Kidney epithelial cell (primary cell): ENCODE data around the gene PCYT1A. TPM values are rescaled to one million over a fixed set of nuclear protein-coding genes. Genes with fewer than 3 reads are reported as not detected.
"Not testable (repeated sequence)": the region's sequence is repeated elsewhere in the genome, so short reads cannot be mapped to it uniquely, and the experiment has no call there.

Experiments used
- DNase-seq: peaks from one replicate; pipeline ENCODE4 v3.0.0-alpha.2; 2010; ENCODE audit warnings: low read depth
- H3K27me3 ChIP-seq: 2 replicates; pipeline ENCODE4 v1.6.0; 2011; ENCODE audit warnings: low read length; ENCODE audit not compliant: control insufficient read depth, insufficient read depth
- H3K36me3 ChIP-seq: 2 replicates; pipeline ENCODE4 v1.5.1; 2011; ENCODE audit warnings: low read length; ENCODE audit not compliant: control insufficient read depth, insufficient read depth
- H3K4me3 ChIP-seq: 2 replicates; pipeline ENCODE4 v1.5.1; 2011; ENCODE audit warnings: low read depth, mild to moderate bottlenecking, control low read depth, low read length
- CTCF ChIP-seq: IDR thresholded peaks from 2 replicates; pipeline ENCODE4 v1.5.1; 2011; ENCODE audit warnings: mild to moderate bottlenecking, moderate library complexity, low read length, control low read depth, inconsistent platforms; ENCODE audit not compliant: insufficient read depth, poor library complexity, severe bottlenecking
- total RNA-seq: library from RNA; depleted of rRNA; stranded (reverse); fragments of >200 nt; gene quantifications from 2 replicates; pipeline ENCODE4 v1.2.3, GENCODE V29; 2015

PCYT1A gene
- total RNA-seq, 1 donor from 2014 or later = 62.7 TPM

- Histone ChIP-seq H3K36me3 (no peaks in the 10 kb centered on the region), H3K27me3 (no peaks in the 10 kb centered on the region), H3K4me3 (no peak overlapping the region)
- no peak for DNase-seq
- TF ChIP-seq CTCF = no peak
Observed at GRCh38 chr3:196260784-196261183, 26.7 kb downstream of the PCYT1A start.

- Histone ChIP-seq H3K27me3 (no peaks in the 10 kb centered on the region), H3K4me3 (no peak overlapping the region), H3K36me3 (peaks cover 2% of the 10 kb centered on the region)
- no peak for DNase-seq
- no peak for TF ChIP-seq CTCF
Observed at GRCh38 chr3:196255776-196256175, 31.8 kb downstream of the PCYT1A start.

GRCh38 chr3:196254376-196255283 lies 32.9 kb downstream of the PCYT1A start:
- Histone ChIP-seq H3K27me3 (no peaks in the 10 kb centered on the region), H3K36me3 (peaks cover 2% of the 10 kb centered on the region), H3K4me3 (no peak overlapping the region)
- TF ChIP-seq CTCF = no peak
- no peak for DNase-seq

- DNase-seq = no peak
- Histone ChIP-seq H3K4me3 (no peak overlapping the region), H3K27me3 (no peaks in the 10 kb centered on the region), H3K36me3 (peaks cover 3% of the 10 kb centered on the region)
- no peak for TF ChIP-seq CTCF
Observed at GRCh38 chr3:196251918-196252317, 35.6 kb downstream of the PCYT1A start.

GRCh38 chr3:196246612-196247308 lies 40.8 kb downstream of the PCYT1A start:
- DNase-seq = no peak
- Histone ChIP-seq H3K4me3 (no peak overlapping the region), H3K27me3 (no peaks in the 10 kb centered on the region), H3K36me3 (peaks cover 1% of the 10 kb centered on the region)
- TF ChIP-seq CTCF = no peak

- H3K27me3 ChIP-seq, DNase-seq, H3K36me3 ChIP-seq: not testable (repeated sequence)
Observed at GRCh38 chr3:196244166-196244565, 43.4 kb downstream of the PCYT1A start.

More at GRCh38 chr3:196244166-196244565, 43.4 kb downstream of the PCYT1A start:
- H3K4me3 ChIP-seq = not testable (repeated sequence)
